Panc1 (cell line): Measurements from ENCODE around the gene RAB28.

ENCODE experiments used
- POLR2AphosphoS5 ChIP-seq: IDR thresholded peaks from 2 replicates; pipeline ENCODE4 v1.6.1; 2012; ENCODE audit warnings: mild to moderate bottlenecking, low read depth, low read length, moderate library complexity
- SIN3A ChIP-seq: IDR thresholded peaks from 2 replicates; pipeline ENCODE4 v1.6.1; 2012; ENCODE audit warnings: low read depth, mild to moderate bottlenecking, low read length, moderate library complexity, borderline replicate concordance; ENCODE audit not compliant: insufficient read depth
- TCF7L2 ChIP-seq: IDR thresholded peaks from 2 replicates; pipeline ENCODE4 v1.6.1; 2011; ENCODE audit warnings: mild to moderate bottlenecking, low read depth, low read length, inconsistent platforms
- TF ChIP-seq, protein P1 (sequence below): fragments of 450-650 bp; IDR thresholded peaks from 2 replicates; pipeline ENCODE4 v1.5.1; 2017; ENCODE audit warnings: mild to moderate bottlenecking

GRCh38 chr4:13525606-13526281 is 41.6 kb upstream of the RAB28 start:
- TF ChIP-seq, protein P1, sequence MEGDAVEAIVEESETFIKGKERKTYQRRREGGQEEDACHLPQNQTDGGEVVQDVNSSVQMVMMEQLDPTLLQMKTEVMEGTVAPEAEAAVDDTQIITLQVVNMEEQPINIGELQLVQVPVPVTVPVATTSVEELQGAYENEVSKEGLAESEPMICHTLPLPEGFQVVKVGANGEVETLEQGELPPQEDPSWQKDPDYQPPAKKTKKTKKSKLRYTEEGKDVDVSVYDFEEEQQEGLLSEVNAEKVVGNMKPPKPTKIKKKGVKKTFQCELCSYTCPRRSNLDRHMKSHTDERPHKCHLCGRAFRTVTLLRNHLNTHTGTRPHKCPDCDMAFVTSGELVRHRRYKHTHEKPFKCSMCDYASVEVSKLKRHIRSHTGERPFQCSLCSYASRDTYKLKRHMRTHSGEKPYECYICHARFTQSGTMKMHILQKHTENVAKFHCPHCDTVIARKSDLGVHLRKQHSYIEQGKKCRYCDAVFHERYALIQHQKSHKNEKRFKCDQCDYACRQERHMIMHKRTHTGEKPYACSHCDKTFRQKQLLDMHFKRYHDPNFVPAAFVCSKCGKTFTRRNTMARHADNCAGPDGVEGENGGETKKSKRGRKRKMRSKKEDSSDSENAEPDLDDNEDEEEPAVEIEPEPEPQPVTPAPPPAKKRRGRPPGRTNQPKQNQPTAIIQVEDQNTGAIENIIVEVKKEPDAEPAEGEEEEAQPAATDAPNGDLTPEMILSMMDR: no peak
- TF ChIP-seq POLR2AphosphoS5 (no peak), SIN3A (no peak), TCF7L2 (no peak)
